Hematopoietic multipotent progenitor cell treated with erythropoietin and hydrocortisone succinate and interleukin-3 and kit ligand, for 17 days (in vitro differentiated cells): ENCODE data around the gene USP36.
"Not testable (repeated sequence)": the region's sequence is repeated elsewhere in the genome, so short reads cannot be mapped to it uniquely, and the experiment has no call there.

Experiments used
- DNase-seq: peaks from one replicate; pipeline ENCODE4 v3.0.0-alpha.2; 2015; ENCODE audit warnings: low spot score

The USP36 gene

GRCh38 chr17:78840780-78841611, at the start of gene USP36:
Gene USP36, minus strand, starts transcription at chr17:78840814. Its CDS starts 4,451 bp downstream, at chr17:78836363.
- DNase-seq, result peak; percentile 100

- not testable (repeated sequence) for DNase-seq
Observed at GRCh38 chr17:78890096-78890495, 49.5 kb upstream of the USP36 start.

GRCh38 chr17:78889531-78889930, 48.9 kb upstream of the USP36 start:
- no peak for DNase-seq

DNA sequence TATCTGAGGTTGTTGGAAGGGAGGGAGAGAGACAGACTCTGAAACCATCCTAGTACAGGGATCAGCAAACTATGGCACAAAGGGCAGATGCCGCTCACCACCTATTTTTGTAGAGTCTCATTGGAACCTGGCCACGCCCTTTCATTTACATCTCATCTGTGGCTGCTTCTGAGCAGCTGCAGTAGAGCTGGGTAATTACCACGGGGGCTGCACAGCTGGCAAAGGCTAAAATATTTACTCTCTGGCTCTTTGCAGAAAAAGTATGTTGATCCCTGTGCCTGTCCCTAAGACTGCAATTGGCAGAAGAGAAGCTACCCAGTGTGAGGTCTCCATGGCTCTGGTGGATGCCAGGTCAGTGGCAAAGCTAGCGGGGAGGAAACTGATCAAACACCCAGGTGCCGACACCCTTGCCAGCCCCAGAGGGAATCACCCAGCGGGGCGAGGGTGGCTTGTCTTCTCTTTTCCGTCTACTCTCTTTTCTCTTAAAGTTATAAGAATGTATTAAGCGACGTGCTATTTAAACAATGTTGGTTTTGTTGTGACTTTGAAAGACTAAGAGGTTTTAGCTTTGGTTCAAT, 48.4 kb upstream of the USP36 start:
- no peak for DNase-seq

DNA sequence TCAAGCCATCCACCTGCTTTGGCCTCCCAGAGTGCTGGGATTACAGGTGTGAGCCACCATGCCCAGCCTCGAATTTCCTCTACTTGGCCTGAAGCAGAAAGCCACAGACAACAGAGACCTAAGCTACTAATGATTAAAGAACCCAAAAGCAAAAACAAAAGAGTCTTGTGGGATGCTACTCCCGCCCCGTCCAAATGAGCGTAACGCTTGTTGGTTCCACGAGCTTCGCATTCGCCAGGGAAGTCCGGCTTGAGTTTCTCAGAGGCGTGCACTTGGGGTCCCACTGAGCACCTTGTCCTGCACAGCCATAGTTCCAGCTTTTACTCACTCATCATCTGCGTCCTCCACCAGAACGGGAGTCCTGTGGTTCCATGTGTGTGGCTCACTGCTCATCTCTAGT, 46.3 kb upstream of the USP36 start:
- no peak for DNase-seq

- DNase-seq, result no peak
Observed at GRCh38 chr17:78885956-78886355, 45.3 kb upstream of the USP36 start.

DNA sequence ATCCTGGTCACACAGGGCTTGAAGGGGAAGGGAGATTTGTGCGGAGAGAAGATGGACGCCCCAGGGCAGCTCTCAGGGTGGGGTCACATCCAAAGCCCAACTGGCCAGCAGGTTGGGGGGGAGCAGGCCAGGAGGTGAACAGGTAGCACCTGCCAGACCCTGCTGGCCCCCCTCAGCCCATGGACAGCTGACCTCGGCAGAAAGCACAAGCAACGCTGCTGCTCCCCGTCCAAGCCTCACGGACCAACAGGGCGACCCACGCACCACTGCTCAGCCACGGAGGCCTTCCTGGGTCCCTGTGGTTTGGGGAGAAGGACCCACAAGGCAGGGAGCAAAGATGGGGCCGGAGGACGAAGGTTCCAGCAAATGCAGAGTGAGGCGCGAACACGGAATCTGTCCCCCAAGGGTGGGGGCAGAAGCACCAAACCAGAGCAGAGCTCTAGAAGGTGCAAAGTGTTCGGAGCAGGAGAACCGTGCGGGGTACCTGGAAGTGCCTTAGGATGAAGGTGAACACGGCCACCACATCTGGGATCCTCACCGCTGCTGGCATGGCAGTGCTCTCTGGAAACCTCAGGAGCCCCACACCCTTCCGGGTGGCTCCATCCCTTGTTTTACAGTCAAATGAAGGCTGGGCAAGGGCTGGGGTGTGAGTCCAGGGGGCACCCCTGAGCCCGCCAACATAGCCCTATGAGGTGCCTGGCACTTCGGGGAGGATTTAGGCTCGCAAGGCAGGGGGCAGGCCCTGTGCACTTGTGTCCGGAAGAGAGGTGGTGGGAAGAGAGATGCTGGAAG, 44.5 kb upstream of the USP36 start:
- DNase-seq, result no peak

- DNase-seq, result no peak
Observed at GRCh38 chr17:78884148-78884825, 43.7 kb upstream of the USP36 start.

DNA sequence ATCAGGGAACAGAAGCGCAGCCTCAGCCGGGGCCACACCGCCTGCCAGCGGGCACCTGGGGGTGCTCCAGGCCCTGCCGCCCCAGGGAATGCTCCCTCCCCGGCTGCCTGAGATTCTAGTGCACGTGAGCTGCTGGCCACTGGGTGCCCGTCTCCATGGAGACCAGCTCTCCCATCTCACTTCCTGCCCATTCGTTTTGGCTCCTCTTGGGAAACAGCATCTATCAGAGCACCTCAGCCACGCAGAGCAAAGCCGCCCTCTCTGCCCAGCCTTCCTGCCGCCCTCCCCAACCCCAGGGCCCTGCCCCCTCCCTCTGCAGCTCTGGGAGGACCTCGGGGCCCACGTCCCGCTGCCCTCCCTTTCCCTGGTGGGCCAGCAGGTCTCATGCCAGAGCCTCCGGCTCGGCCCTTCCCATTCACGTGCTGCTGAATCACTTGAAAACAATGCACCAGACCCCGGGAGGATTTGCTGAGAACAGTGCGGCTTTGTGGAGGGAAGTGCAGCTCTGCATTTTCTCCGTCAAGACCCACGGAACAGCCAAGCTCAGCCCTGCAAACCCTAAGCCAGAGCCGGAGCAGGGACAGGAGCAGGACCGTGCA, 43.0 kb upstream of the USP36 start:
- no peak for DNase-seq

DNA sequence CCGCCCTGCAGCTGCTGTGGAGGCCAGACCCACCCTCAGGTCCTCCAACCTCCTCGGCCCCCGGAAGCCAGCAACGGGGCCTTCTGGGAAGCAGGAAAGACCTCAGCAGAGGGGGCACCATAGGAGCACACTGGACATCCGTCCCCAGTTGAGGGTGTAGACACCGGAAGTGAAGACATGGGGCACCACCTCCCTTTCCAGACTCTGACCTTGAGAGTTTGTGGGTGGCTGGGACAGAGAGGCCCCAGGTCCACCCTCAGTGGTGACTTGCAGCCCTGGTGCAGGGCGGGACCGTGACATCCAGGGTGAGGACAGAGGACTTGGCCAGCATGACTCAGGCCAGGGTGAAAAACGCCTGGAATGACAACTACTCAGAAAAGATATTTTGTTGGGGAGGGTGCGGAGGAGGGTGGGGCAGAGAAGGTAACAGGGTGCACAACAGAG, 42.5 kb upstream of the USP36 start:
- DNase-seq, result no peak

- DNase-seq, result no peak
Observed at GRCh38 chr17:78882540-78883088, 42.0 kb upstream of the USP36 start.

GRCh38 chr17:78879635-78880186, 39.1 kb upstream of the USP36 start:
- no peak for DNase-seq

DNA sequence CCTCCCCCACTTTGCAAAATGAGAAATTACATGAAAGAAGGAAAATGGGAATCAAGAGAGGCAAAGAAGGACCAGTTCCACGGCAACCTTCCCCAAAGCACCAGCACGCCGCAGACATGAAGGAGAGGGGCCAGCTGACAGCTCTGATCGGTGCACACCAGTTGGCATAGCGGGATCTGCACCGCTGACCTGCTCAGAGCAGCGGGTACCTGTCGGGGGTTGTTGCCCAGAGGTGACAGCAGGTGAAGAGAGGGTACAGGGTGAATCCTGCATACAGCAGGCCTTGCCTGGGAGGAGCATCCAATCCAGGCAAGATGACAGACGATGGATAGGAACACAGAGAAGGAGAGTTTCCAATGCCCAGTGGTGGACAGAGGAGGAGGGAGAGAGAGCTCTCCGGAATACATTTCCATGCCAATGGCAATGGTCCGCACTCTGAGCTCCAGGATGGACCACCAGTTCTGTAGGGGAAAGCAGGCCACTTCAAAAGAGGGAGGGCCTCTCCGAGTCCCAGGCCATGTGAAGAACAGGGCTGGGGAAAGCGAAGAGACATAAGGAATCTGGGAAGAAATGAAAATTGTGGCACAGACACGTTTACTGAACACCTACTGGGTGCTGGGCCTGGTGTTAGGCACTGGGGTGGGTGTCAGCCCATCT, 38.4 kb upstream of the USP36 start:
- no peak for DNase-seq

DNA sequence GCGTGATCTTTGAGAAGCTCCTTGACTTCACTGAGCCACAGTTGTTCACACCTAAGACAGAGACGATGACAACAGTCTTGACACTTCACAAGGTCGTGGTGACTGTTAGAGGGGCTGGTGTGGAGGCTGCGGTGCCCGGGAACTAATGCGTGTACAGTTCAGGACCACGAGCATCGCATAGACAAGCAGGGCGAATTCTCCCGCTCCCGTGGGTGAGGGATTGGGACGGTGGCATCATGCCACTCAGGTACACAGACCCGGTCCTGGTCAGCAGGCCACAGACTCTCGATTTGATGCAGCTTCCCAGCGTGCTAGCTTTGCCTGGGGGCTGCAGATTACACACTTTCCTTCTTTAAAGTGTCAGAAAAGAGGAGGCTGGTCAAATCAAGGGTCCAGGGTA, 37.6 kb upstream of the USP36 start:
- no peak for DNase-seq

DNA sequence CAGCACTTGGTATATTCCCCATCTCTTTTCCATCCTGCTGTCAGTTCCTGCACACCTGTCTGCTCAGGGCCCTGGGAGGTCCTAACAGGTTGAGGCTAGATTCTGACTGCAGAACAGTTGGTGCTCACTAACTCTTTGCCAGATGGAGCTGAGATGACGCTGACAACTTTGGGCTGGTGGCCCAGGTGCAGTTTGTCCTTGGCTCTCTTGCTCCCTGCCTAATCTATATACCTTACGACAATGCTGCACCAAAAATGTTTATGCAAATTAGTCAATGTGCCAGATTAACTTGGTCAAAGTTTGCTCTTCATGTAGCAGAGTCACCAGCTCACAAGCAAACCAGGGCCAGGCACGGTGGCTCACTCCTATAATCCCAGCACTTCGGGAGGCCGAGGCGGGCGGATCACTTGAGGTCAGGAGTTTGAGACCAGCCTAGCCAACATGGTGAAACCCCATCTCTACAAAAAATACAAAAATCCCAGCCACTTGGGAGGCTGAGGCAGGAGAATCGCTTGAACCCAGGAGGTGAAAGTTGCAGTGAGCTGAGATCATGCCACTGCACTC, 36.4 kb upstream of the USP36 start:
- not testable (repeated sequence) for DNase-seq

DNA sequence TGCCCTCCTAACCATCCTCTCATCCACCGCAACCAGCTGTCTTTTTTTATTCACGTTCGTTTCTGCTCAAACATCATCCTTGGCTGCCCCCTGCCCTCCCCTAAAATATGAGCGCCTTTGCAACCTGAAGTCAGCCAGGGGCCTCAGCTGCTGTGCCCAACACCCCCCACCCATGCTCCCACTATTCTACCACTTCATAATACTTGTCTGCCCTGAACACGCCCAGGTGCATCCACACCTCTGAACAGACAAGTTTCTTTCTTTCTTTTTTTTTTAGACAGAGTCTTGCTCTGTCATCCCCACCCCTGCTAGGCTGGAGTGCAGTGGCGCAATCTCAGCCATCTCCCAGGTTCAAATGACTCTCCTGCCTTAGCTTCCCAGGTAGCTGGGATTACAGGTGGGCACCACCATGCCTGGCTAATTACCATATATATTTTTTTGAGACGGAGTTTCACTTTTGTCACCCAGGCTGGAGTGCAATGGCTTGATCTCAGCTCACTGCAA, 35.5 kb upstream of the USP36 start:
- no peak for DNase-seq

DNA sequence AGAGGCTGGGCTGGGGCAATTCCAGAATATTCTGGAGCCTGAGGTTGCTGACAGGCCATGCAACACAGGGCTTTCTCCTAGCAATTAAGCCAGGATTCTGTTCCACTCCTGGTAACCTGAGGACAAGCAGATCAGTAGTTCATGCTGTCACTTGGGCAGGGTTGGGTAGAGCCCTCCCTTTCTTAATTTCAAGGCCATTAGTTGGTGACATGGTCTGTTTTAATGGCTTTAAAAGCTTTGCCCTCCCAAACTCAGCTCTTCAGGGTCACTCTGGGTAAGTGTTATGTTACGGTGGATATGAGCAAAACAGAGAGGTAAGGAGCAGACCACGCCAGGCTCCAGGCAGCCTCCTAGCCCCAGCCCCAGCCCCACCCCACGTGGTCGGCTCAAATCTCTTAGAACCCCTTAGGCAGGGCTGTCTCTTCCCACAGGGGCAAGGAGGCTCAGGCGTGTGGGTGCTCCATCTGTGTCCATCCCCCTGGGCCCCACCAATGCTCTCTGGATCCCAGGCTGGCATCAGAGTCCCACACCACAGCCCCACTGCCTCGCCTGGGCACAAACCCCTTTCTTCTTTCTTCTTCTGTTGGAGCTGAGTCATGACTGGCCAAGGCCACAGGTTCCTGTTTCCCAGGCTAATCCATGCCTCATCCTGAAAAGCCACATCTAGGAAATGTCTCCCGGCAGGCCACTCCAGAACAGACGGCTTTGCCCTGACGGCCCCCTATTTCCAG, 34.9 kb upstream of the USP36 start:
- no peak for DNase-seq

GRCh38 chr17:78873519-78874340, 33.1 kb upstream of the USP36 start:
- DNase-seq, result no peak

GRCh38 chr17:78872486-78872885, 31.9 kb upstream of the USP36 start:
- DNase-seq, result no peak
